Measurements from ENCODE around the gene MAST2. TPM values are rescaled to one million over a fixed set of nuclear protein-coding genes. Genes with fewer than 3 reads are reported as not detected.

MAST2 gene
- total RNA-seq, 1 experiment from 2014 or later = 36.2 TPM

DNA sequence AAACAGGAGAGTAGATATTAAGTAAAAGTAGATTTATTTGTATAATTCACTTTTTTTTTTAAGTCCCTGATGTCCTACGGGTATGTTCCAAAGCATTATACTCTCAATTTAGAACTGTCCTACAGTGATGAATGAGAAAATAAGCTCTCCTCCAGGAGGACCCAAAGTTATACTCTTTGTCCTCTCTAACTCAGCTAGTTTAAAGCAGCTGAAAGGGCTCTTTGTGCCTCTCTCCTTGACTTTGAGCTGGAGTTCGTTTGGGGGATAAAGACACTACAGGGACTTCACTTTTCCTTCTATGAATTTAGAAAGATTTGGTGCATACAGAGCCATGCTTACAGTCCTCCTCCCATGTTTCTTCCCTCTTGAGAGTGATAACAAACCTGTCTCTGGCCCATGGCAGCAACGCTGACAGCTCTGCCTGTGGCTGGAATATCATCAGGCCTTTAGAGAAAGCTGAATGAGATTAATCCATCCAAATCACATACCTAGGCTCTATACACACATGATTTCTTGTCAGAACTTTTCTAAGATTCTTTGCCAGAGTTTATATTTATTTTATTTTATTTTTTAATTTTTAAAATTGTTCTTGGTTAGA, 194.7 kb downstream of the MAST2 start:
- Mint-ChIP-seq H3K36me3 (ENCODE audit: insufficient read depth, unreplicated experiment) (no peaks in the 10 kb centered on the region), H3K27ac (ENCODE audit: unreplicated experiment) (no peak overlapping the region)
- intact Hi-C loops (cut with micrococcal nuclease; ENCODE audit: unreplicated experiment) = no loop called here

GRCh38 chr1:45999507-45999906, 196.1 kb downstream of the MAST2 start:
- no peak for DNase-seq
- intact Hi-C loops (cut with micrococcal nuclease; ENCODE audit: unreplicated experiment) = no loop called here
- no peak overlapping the region for H3K4me3 Mint-ChIP-seq (ENCODE audit: low read depth, unreplicated experiment)
- TF ChIP-seq, protein P1, sequence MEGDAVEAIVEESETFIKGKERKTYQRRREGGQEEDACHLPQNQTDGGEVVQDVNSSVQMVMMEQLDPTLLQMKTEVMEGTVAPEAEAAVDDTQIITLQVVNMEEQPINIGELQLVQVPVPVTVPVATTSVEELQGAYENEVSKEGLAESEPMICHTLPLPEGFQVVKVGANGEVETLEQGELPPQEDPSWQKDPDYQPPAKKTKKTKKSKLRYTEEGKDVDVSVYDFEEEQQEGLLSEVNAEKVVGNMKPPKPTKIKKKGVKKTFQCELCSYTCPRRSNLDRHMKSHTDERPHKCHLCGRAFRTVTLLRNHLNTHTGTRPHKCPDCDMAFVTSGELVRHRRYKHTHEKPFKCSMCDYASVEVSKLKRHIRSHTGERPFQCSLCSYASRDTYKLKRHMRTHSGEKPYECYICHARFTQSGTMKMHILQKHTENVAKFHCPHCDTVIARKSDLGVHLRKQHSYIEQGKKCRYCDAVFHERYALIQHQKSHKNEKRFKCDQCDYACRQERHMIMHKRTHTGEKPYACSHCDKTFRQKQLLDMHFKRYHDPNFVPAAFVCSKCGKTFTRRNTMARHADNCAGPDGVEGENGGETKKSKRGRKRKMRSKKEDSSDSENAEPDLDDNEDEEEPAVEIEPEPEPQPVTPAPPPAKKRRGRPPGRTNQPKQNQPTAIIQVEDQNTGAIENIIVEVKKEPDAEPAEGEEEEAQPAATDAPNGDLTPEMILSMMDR (IDR thresholded peaks at IDR 0.05; ENCODE audit: unreplicated experiment) = no peak
- no peaks in the 10 kb centered on the region for H3K4me1 Mint-ChIP-seq (ENCODE audit: low read depth, unreplicated experiment)
- H3K27ac Mint-ChIP-seq (ENCODE audit: unreplicated experiment) = no peak overlapping the region
- H3K36me3 Mint-ChIP-seq (ENCODE audit: insufficient read depth, unreplicated experiment) = no peaks in the 10 kb centered on the region
- no peaks in the 10 kb centered on the region for H3K27me3 Mint-ChIP-seq (ENCODE audit: unreplicated experiment)
- CTCF ChIA-PET = no interaction called here
- no TSS peak for BruUV-seq (replicated peaks)
- no peaks in the 10 kb centered on the region for H3K9me3 Mint-ChIP-seq (ENCODE audit: low read depth, unreplicated experiment)

More for the DNA sequence above, 194.7 kb downstream of the MAST2 start:
- Mint-ChIP-seq H3K4me3 (ENCODE audit: low read depth, unreplicated experiment) (no peak overlapping the region), H3K9me3 (ENCODE audit: low read depth, unreplicated experiment) (no peaks in the 10 kb centered on the region), H3K4me1 (ENCODE audit: low read depth, unreplicated experiment) (no peaks in the 10 kb centered on the region), H3K27me3 (ENCODE audit: unreplicated experiment) (no peaks in the 10 kb centered on the region)
- TF ChIP-seq, protein P1 (IDR thresholded peaks at IDR 0.05; ENCODE audit: unreplicated experiment) = no peak
- CTCF ChIA-PET = no interaction called here
- DNase-seq = no peak
- BruUV-seq (replicated peaks) = no TSS peak

- intact Hi-C loops (cut with micrococcal nuclease; ENCODE audit: unreplicated experiment) = no loop called here
- Mint-ChIP-seq H3K4me3 (ENCODE audit: low read depth, unreplicated experiment) (no peak overlapping the region), H3K9me3 (ENCODE audit: low read depth, unreplicated experiment) (no peaks in the 10 kb centered on the region), H3K36me3 (ENCODE audit: insufficient read depth, unreplicated experiment) (no peaks in the 10 kb centered on the region), H3K27me3 (ENCODE audit: unreplicated experiment) (no peaks in the 10 kb centered on the region), H3K27ac (ENCODE audit: unreplicated experiment) (no peak overlapping the region), H3K4me1 (ENCODE audit: low read depth, unreplicated experiment) (no peaks in the 10 kb centered on the region)
- no TSS peak for BruUV-seq (replicated peaks)
- CTCF ChIA-PET = interaction anchor here (0.6 kb wide), 1 partner anchor 329 kb away, joined by 8 read pairs; no protein-coding TSS in a partner anchor
- TF ChIP-seq, protein P1 (IDR thresholded peaks at IDR 0.05; ENCODE audit: unreplicated experiment) = no peak
- DNase-seq = no peak
Observed at GRCh38 chr1:46001081-46001785, 197.8 kb downstream of the MAST2 start.

DNA sequence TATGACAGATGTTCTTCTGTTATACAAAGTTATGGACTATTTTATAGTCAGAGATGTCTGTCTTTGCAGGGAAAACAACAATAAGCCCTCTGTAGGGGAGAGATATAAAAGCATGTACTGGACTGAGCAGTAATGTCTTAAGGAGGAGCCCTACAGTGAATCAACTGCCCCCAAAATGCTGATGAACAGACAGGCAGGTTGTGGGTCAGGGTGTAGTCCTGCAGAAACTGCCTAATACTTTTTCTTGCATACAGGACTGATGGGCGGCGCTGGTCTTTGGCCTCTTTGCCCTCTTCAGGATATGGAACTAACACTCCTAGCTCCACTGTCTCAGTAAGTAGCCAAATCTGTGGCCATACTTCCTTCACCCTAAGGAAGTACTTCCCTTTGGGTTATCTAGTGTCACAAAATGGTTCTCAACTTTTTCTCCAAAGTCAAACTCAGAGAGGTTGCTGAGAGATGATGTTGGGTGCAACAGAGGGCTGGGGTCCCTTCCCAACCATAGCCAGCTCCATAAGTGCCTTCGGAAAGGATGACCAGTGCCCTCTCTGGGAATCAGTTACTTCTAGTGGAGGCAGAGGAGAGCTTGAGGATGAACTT, 199.2 kb downstream of the MAST2 start:
- CTCF ChIA-PET = no interaction called here
- Mint-ChIP-seq H3K36me3 (ENCODE audit: insufficient read depth, unreplicated experiment) (no peaks in the 10 kb centered on the region), H3K27ac (ENCODE audit: unreplicated experiment) (no peak overlapping the region), H3K27me3 (ENCODE audit: unreplicated experiment) (no peaks in the 10 kb centered on the region), H3K4me3 (ENCODE audit: low read depth, unreplicated experiment) (no peak overlapping the region), H3K9me3 (ENCODE audit: low read depth, unreplicated experiment) (no peaks in the 10 kb centered on the region), H3K4me1 (ENCODE audit: low read depth, unreplicated experiment) (no peaks in the 10 kb centered on the region)
- intact Hi-C loops (cut with micrococcal nuclease; ENCODE audit: unreplicated experiment) = no loop called here
- no TSS peak for BruUV-seq (replicated peaks)
- no peak for DNase-seq
- TF ChIP-seq, protein P1 (IDR thresholded peaks at IDR 0.05; ENCODE audit: unreplicated experiment) = no peak

Data from Calu3 (cell line).